Measurements from ENCODE around the gene COASY. TPM values are rescaled to one million over a fixed set of nuclear protein-coding genes. Genes with fewer than 3 reads are reported as not detected.

The COASY gene
- polyA plus RNA-seq, 1 of the 3 experiments (the other 2 are of a cell fraction), result 69.4 TPM

DNA sequence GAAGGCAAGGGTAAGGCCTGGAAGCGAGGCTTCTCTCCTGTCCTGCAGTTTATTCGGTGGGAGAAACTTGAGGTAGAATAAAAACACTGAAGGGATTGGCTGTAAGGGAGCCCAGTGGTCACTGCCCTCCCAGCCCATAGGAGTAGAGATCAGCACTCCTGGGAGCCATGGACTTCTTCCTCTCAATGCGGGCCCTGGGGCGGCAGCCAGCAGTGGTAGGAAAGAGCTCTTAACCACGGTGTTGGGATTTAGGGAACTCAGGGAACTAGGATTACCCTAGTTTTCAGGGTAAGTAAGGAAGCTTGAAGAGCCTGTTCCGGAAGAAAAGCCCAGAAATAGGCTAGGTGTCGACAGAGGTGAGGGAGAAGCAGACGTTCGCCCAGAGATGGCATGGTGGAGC lies 49.7 kb upstream of the COASY start:
- CTCF ChIA-PET, result interaction anchor here (1.0 to 3.1 kb wide), 3 partner anchors 8 to 53 kb away, joined by 3 to 17 read pairs (median 3); no protein-coding TSS in a partner anchor
- POLR2A ChIA-PET, result interaction anchor here (0.8 kb wide), 1 partner anchor 461 kb away, joined by 3 read pairs; no protein-coding TSS in a partner anchor
- H3K27ac ChIP-seq (ENCODE audit: low read depth in 2 of 2, low read length in 1 of 2), result no peak overlapping the region

DNA sequence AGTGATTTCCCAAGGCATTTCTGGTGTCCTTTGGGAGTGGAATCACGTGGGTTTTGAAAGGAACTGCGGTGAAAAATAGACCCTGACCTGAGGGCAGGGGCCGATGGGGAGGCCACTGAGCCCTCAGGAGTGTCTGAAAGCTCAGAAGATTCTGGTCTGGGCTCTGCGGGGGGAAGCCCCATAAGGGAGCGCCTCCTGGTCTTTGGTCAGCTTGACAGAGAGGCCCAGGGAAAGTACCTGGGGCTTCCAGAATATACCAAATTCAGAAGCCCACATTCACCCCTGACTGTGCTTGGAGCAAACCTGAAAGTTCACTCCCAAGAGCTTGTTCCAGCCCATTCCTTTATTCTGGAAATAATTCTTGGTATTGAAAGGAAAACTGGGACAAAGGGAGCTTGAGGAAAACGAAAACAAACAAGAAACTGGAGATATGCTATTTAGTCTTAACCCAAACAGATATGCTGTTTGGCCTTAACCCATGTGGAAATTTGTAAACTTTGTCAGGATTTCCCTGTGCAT lies 49.2 kb upstream of the COASY start:
- no peaks in the 10 kb centered on the region for H3K9me2 ChIP-seq
- H2AFZ ChIP-seq (ENCODE audit: low read depth), result no peak overlapping the region
- peaks cover 7% of the 10 kb centered on the region for H3F3A ChIP-seq (replicated peaks; ENCODE audit: insufficient read depth)
- H4K20me1 ChIP-seq (ENCODE audit: insufficient read depth), result no peaks in the 10 kb centered on the region
- no peaks in the 10 kb centered on the region for H3K9me3 ChIP-seq
- peaks cover 5 to 6% of the 10 kb centered on the region in 2 experiments; a peak in 3 of 4 replicates for H3K4me1 ChIP-seq (ENCODE audit: control insufficient read depth in 1 of 2, insufficient read depth in 2 of 2, low read depth in 1 of 2, low read length in 1 of 2)
- WGBS (ENCODE audit: low lambda C conversion rate), result 89% methylated on average over 6 of the region's 6 CpGs
- no peaks in the 10 kb centered on the region for H3K79me2 ChIP-seq (ENCODE audit: insufficient read depth)
- H3K27ac ChIP-seq (ENCODE audit: low read depth in 2 of 2, low read length in 1 of 2), result no peak overlapping the region
- ChIA-PET POLR2A (interaction anchor here (0.8 to 1.3 kb wide), 2 partner anchors 23 to 462 kb away, joined by 3 read pairs; partner anchors contain the start of gene NAGLU), CTCF (interaction anchor here (1.0 to 3.1 kb wide), 2 partner anchors 14 to 53 kb away, joined by 3 to 17 read pairs; no protein-coding TSS in a partner anchor)
- peaks cover under 1 to 29% of the 10 kb centered on the region in 2 experiments for H3K36me3 ChIP-seq (replicated peaks in 1 of 2; ENCODE audit: control insufficient read depth in 1 of 2, insufficient read depth in 2 of 2, low read length in 1 of 2)
- no peak overlapping the region for H3K4me2 ChIP-seq
- no peaks in the 10 kb centered on the region for H3K27me3 ChIP-seq (ENCODE audit: insufficient read depth)
- no peak for DNase-seq
- no peak overlapping the region for H3K9ac ChIP-seq
- H3K4me3 ChIP-seq (ENCODE audit: low read depth in 2 of 2, low read length in 1 of 2), result no peak overlapping the region
- no peak for TF ChIP-seq RCOR1 (IDR thresholded peaks at IDR 0.05; ENCODE audit: low read length)
- TF ChIP-seq FOXM1 (IDR thresholded peaks at IDR 0.05; ENCODE audit: low read depth), result no peak
- no peak for TF ChIP-seq TEAD4 (IDR thresholded peaks at IDR 0.05; ENCODE audit: borderline replicate concordance, insufficient read depth)
- TF ChIP-seq, protein P1, sequence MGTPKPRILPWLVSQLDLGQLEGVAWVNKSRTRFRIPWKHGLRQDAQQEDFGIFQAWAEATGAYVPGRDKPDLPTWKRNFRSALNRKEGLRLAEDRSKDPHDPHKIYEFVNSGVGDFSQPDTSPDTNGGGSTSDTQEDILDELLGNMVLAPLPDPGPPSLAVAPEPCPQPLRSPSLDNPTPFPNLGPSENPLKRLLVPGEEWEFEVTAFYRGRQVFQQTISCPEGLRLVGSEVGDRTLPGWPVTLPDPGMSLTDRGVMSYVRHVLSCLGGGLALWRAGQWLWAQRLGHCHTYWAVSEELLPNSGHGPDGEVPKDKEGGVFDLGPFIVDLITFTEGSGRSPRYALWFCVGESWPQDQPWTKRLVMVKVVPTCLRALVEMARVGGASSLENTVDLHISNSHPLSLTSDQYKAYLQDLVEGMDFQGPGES (IDR thresholded peaks at IDR 0.05; ENCODE audit: low read depth, low read length), result no peak
- no peak for TF ChIP-seq TAF1 (IDR thresholded peaks at IDR 0.05; ENCODE audit: borderline replicate concordance, low read depth, low read length)
- no peak for TF ChIP-seq MXI1 (IDR thresholded peaks at IDR 0.05; ENCODE audit: low read depth, low read length)
- no peak for TF ChIP-seq EZH2phosphoT487 (IDR thresholded peaks at IDR 0.05; ENCODE audit: borderline replicate concordance, low read depth)
- no peak for TF ChIP-seq NRF1 (IDR thresholded peaks at IDR 0.05; ENCODE audit: low read depth, low read length)
- TF ChIP-seq EP300 (IDR thresholded peaks at IDR 0.05; ENCODE audit: borderline replicate concordance in 1 of 2, low read depth in 1 of 2, low read length in 1 of 2), result no peak
- TF ChIP-seq, protein P2, sequence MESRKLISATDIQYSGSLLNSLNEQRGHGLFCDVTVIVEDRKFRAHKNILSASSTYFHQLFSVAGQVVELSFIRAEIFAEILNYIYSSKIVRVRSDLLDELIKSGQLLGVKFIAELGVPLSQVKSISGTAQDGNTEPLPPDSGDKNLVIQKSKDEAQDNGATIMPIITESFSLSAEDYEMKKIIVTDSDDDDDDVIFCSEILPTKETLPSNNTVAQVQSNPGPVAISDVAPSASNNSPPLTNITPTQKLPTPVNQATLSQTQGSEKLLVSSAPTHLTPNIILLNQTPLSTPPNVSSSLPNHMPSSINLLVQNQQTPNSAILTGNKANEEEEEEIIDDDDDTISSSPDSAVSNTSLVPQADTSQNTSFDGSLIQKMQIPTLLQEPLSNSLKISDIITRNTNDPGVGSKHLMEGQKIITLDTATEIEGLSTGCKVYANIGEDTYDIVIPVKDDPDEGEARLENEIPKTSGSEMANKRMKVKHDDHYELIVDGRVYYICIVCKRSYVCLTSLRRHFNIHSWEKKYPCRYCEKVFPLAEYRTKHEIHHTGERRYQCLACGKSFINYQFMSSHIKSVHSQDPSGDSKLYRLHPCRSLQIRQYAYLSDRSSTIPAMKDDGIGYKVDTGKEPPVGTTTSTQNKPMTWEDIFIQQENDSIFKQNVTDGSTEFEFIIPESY (IDR thresholded peaks at IDR 0.05; ENCODE audit: borderline replicate concordance, low read depth), result no peak
- TF ChIP-seq JUND (IDR thresholded peaks at IDR 0.05), result no peak
- TF ChIP-seq, protein P3, sequence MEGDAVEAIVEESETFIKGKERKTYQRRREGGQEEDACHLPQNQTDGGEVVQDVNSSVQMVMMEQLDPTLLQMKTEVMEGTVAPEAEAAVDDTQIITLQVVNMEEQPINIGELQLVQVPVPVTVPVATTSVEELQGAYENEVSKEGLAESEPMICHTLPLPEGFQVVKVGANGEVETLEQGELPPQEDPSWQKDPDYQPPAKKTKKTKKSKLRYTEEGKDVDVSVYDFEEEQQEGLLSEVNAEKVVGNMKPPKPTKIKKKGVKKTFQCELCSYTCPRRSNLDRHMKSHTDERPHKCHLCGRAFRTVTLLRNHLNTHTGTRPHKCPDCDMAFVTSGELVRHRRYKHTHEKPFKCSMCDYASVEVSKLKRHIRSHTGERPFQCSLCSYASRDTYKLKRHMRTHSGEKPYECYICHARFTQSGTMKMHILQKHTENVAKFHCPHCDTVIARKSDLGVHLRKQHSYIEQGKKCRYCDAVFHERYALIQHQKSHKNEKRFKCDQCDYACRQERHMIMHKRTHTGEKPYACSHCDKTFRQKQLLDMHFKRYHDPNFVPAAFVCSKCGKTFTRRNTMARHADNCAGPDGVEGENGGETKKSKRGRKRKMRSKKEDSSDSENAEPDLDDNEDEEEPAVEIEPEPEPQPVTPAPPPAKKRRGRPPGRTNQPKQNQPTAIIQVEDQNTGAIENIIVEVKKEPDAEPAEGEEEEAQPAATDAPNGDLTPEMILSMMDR (IDR thresholded peaks at IDR 0.05), result no peak
- TF ChIP-seq FOXJ3 (CRISPR knock-in tag; IDR thresholded peaks at IDR 0.05), result no peak
- TF ChIP-seq FOSL2 (IDR thresholded peaks at IDR 0.05; ENCODE audit: borderline replicate concordance, low read depth), result no peak
- TF ChIP-seq, protein P4, sequence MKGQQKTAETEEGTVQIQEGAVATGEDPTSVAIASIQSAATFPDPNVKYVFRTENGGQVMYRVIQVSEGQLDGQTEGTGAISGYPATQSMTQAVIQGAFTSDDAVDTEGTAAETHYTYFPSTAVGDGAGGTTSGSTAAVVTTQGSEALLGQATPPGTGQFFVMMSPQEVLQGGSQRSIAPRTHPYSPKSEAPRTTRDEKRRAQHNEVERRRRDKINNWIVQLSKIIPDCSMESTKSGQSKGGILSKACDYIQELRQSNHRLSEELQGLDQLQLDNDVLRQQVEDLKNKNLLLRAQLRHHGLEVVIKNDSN (IDR thresholded peaks at IDR 0.05; ENCODE audit: borderline replicate concordance, low read depth), result no peak
- no peak for TF ChIP-seq SMC3 (IDR thresholded peaks at IDR 0.05; ENCODE audit: low read depth, low read length)

More for the DNA sequence above, 49.7 kb upstream of the COASY start:
- Histone ChIP-seq H3K27me3 (ENCODE audit: insufficient read depth) (no peaks in the 10 kb centered on the region), H3K4me3 (ENCODE audit: low read depth in 2 of 2, low read length in 1 of 2) (no peak overlapping the region), H3K9me3 (no peaks in the 10 kb centered on the region), H4K20me1 (ENCODE audit: insufficient read depth) (no peaks in the 10 kb centered on the region), H3K79me2 (ENCODE audit: insufficient read depth) (no peaks in the 10 kb centered on the region), H3K9ac (no peak overlapping the region), H3K36me3 (replicated peaks in 1 of 2; ENCODE audit: control insufficient read depth in 1 of 2, insufficient read depth in 2 of 2, low read length in 1 of 2) (peaks cover 4 to 34% of the 10 kb centered on the region in 2 experiments), H3K9me2 (no peaks in the 10 kb centered on the region), H3K4me1 (ENCODE audit: control insufficient read depth in 1 of 2, insufficient read depth in 2 of 2, low read depth in 1 of 2, low read length in 1 of 2) (peaks cover under 1 to 4% of the 10 kb centered on the region in 2 experiments; a peak in 1 of 4 replicates), H3K4me2 (no peak overlapping the region), H2AFZ (ENCODE audit: low read depth) (no peak overlapping the region), H3F3A (replicated peaks; ENCODE audit: insufficient read depth) (peaks cover 3% of the 10 kb centered on the region)
- TF ChIP-seq POLR2AphosphoS5 (IDR thresholded peaks at IDR 0.05; ENCODE audit: low read depth, low read length) (no peak), FOXJ3 (CRISPR knock-in tag; IDR thresholded peaks at IDR 0.05) (no peak)
- TF ChIP-seq, protein P3 (IDR thresholded peaks at IDR 0.05), result no peak
- no peak for DNase-seq
- 96% methylated on average over 9 of the region's 9 CpGs for WGBS (ENCODE audit: low lambda C conversion rate)
